ENCODE data around the gene SLC35G6.
"Not testable (repeated sequence)": the region's sequence is repeated elsewhere in the genome, so short reads cannot be mapped to it uniquely, and the experiment has no call there.

Gene SLC35G6

DNA sequence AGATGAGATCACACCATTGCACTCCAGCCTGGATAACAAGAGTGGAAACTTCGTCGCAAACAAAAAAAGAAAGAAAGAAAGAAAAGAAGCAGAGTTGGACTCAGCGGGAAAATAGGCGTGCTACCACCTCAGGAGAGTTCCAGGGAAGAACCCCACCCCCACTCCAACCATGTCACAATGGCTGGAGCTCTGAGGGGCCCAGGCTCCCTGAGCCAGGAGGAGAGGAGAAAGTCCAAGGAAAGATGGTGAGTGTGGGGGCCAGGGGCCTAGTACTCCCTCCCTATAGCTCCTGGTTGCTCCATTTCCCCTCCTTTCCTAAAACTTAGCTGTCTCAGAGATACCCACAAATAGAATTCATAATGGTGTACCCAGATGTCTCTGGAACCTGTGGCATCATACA is at the start of gene SLC35G6:
Gene SLC35G6, plus strand, starts transcription at position 172 of the 400 bp plus-strand sequence. Its CDS starts 71 bp downstream, at position 243.
- not testable (repeated sequence) for DNase-seq (ENCODE audit: low read depth)

DNA sequence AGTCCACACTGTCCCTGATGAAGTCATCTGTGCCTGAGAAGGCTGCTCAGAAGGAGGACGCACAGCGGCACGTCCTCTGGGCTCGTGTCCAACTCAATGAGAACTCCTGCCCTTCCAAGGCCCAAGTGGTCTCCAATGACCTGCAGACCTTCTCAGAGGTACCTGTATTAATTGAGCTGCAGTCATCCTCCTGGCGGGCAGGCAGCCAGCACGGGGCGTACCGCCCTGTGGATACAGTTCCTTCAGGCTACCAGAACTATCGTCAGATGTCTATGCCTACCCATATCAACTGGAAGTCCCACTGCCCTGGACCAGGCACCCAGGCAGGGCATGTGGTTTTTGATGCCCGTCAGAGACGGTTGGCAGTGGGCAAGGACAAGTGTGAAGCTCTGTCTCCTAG is 49.0 kb upstream of the SLC35G6 start:
- DNase-seq (ENCODE audit: low read depth): no peak

DNA sequence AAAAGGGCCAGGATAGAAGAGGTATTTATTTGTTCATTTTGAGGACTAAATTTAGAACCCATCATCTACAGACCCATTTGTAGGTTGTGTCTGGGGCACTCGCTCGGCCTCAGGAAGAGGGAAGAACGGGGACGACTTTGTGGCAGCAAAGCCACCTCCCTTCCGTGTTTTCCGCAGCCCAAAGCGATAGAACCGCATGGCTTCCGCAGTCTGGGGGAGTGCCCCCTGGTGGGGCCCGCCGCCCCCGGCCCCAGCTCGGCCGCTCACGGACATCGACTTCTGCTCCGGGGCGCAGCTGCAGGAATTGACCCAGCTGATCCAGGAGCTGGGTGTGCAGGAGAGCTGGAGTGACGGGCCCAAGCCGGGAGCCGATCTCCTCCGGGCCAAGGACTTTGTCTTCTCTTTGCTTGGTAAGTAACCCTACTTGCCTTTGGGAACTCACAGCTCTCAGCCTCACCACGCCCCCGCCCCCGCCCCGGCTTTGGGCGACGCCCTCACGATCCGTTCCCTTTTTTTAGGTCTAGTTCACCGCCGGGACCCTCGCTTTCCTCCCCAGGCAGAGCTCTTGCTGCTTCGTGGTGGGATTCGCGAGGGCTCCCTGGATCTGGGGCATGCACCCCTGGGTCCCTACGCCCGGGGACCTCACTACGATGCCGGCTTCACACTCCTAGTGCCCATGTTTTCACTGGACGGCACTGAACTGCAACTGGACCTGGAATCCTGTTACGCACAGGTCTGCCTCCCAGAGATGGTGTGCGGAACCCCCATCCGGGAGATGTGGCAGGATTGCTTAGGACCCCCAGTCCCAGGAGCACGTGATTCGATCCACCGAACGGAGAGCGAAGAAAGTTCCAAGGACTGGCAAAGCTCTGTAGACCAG is 45.3 kb upstream of the SLC35G6 start:
- peak; percentile 47 for DNase-seq (ENCODE audit: low read depth)

DNA sequence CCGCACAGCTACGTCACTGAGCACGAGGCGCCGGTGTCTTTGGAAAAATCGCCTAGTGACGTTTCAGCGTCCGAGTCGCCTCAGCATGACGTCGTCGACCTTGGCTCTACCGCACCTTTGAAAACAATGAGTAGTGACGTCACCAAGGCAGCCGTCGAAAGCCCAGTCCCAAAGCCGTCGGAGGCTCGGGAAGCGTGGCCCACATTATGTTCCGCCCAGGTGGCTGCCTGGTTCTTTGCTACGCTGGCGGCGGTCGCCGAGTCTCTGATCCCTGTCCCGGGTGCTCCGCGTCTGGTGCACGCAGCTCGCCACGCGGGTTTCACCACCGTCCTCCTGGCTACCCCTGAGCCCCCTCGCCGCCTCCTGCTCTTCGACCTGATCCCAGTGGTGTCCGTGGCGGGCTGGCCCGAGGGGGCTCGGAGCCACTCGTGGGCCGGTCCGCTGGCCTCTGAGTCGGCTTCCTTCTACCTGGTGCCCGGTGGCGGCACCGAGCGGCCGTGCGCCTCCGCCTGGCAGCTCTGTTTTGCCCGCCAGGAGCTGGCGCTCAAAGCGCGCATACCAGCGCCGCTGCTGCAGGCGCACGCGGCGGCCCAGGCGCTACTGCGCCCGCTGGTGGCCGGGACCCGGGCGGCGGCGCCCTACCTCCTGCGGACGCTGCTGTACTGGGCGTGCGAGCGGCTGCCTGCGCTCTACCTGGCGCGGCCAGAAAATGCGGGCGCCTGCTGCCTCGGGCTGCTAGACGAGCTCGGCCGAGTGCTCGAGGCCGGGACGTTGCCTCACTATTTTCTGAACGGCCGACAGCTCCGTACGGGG is 44.5 kb upstream of the SLC35G6 start:
- DNase-seq (ENCODE audit: low read depth): peak; percentile 85

DNA sequence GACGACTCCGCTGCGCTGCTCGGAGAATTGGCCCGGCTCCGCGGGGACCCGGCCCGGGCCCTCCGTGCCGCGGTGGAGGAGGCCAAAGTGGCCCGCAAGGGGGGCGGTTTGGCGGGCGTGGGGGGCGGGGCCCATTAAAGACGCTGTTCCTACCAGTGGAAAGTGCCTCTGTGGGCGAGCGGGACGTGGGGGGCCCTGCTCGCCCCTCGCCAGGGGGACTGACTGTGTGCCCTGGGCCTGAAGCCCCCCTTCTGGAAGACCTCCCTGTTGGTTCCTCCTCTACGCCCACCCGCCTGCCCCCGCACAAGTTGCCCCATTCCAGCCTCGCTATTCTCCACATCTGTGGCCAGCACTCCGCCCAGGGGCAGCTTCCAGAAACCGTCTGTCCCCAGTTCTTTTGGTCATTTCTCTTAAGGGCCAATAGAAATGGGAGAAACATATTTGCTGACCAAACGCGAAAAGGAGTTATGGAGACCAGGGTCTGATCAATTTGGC is 43.8 kb upstream of the SLC35G6 start:
- no peak for DNase-seq (ENCODE audit: low read depth)

DNA sequence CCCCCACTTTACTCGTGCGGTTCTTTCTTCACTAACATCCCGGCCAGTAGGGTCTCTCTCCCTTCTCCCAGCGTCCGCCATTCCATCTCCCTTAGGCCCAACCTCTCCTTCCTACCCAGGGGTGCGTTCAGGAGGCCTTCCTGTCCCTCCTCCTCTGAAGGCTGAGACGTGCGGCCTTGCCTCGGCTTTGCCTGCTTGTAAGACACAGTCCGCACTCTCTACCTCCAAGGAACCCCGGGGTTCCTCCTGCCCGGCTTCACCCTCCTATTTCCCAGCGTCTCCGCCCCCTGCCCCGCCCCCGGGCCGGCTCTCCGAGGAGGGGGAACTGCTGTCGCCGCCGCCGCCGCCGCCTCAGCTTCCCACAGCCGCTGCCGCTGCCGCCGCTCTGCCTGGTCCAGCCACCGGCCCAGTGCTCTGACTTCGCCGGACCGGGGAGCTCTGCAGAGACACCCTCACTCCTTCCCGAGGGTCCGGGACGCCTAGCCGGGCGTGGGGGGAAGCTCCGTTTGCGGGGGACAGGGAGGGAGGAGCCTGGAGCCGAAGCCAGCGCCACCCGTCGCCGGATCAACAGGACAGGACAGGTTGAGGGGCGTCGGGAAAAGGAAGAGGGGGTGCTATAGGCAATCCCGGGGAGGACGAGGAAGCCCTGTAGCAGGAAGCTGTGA is 43.2 kb upstream of the SLC35G6 start:
- DNase-seq (ENCODE audit: low read depth): no peak

DNA sequence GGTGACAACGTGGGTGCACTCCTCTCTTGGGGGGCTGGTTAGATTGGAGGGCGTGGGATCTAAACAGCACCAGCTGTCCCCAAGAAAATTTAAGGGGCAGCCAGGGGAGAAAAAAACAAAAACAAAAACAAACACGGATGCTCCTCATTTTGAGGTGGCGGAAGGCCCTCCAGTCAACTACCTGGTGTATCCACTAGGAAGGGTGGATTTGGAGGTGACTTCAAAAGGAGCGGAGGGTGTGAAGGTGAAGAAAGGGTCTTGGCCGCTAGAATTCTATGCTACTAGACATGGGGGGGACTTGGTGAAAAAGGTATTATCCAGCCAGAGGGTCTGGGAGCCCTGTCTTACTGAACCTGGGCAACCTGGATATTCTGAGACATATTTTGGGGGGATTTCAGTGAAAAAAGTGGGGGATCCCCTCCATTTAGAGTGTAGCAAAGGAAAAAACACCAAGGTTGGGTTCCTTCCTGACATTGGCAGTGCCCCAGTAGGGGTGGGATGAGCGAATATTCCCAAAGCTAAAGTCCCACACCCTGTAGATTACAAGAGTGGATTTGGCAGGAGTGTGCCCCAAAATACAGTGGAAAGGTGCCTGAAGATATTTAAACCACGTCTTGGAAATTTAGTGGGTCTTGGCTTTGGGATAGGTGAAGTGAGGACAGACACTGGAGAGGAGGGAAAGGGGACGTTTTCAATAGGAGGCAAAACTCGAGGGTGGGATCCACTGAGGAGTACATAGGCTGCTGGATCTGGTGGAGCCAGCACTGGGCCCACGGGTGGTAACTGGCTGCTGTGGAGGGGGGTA is 42.4 kb upstream of the SLC35G6 start:
- DNase-seq (ENCODE audit: low read depth): no peak

DNA sequence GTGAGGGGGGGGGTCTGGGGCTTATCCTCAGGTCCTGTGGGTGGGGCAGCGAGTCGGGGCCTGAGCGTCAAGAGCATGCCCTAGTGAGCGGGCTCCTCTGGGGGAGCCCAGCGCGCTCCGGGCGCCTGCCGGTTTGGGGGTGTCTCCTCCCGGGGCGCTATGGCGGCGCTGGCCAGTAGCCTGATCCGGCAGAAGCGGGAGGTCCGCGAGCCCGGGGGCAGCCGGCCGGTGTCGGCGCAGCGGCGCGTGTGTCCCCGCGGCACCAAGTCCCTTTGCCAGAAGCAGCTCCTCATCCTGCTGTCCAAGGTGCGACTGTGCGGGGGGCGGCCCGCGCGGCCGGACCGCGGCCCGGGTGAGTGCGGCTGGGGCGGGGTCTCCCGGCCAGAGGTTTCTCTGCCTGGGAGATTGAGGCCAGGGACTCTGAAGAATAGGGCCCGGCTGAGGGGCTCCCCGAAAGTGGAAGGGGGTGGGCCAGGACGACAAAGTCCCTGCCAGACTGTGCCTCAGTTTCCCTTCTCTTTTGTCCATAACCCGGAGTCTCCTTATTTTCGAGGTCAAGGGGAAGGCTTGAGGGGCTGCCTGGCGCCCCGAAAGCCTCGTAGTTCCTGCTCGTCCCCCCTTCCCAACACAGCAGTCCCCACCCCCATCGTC is 41.7 kb upstream of the SLC35G6 start, which contains the start of gene FGF11:
Gene FGF11, plus strand, starts transcription at position 51 of the 651 bp plus-strand sequence. Its CDS starts 109 bp downstream, at position 160.
- no peak for DNase-seq (ENCODE audit: low read depth)

DNA sequence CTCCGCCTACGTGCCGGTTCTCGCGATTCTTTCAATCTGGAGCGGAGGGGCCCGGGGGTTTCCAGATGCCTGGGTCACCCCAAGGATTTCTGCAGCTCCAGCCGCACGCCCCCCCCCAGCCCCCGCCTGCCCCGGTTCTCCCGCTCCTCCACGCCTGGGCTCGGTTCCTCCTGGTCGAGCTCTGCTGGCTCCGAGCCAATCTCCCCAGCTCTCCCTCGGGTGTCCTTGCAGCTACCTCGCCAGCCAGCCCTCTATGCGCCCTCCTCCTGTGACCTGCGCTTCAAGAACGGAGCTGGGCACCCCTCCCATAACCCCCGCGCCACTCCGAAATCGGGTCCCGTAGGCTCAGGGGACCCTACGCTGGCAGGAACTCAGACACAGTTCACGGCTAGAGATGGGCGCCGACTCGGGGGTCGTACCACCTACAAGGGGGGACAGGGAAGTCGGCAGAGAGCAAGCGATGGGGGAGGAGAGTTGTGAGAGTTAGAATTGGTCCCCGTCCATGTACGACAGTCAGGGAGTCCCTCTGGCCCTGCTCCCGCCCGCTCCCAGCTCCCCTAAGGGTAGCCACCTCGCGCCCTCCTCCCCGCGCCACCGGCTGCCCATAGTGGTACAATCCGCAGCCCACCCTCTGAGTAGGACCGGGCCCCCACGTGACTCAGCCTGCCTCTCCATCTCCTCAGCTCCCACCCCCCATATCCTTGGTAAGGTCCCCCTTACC is 41.0 kb upstream of the SLC35G6 start:
- peak; percentile 35 for DNase-seq (ENCODE audit: low read depth)

DNA sequence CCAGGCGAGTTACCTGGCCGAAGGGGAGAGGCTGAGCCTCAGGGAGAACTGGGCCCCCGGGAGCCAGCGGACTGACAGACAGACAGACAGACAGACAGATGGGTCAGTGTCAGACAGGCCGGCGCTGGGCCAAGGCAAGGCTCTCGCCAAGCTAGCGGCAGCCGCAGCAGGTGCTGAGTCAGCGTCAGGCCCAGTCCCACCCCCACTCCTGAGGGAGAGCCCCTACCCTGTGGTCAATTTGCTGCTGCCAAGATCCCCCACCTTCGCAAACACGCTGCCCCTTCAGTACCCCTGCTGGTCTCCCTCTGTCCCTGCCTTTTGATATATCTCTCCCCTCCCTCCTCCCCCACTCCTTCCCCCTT is 40.4 kb upstream of the SLC35G6 start:
- peak; percentile 35 for DNase-seq (ENCODE audit: low read depth)

DNA sequence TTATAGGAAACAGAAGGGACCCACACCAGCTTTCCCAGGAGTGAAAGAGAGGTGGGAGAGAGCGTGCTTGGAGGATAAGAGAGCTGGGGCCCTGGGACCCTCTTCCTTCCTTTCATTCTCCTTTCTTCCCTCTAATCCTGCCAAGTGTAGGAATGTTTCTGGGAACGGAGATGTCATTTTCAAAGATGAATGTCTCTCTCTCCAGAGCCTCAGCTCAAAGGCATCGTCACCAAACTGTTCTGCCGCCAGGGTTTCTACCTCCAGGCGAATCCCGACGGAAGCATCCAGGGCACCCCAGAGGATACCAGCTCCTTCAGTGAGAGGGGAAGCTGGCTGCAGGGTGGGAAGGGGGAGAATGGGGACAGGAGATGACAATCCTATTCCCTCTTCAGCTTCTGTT is 40.0 kb upstream of the SLC35G6 start:
- no peak for DNase-seq (ENCODE audit: low read depth)

DNA sequence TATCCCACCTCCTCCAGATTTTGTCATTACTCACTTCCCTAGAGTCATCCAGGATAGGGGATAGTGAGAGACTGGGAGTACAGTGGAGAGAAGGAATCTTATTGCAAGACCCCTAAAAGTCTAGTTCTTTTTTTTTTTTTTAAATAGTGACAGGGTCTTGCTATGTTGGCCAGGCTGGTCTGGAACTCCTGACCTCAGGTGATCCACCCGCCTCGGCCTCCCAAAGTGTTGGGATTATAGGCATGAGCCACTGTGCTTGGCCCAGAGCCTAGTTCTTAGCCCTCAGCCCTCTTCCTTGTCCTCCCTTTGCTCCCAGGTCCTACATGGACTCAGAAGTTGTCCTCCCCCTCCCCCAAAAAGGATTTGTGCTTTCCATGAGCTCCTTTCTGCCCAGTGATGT is 39.1 kb upstream of the SLC35G6 start:
- DNase-seq (ENCODE audit: low read depth): no peak

DNA sequence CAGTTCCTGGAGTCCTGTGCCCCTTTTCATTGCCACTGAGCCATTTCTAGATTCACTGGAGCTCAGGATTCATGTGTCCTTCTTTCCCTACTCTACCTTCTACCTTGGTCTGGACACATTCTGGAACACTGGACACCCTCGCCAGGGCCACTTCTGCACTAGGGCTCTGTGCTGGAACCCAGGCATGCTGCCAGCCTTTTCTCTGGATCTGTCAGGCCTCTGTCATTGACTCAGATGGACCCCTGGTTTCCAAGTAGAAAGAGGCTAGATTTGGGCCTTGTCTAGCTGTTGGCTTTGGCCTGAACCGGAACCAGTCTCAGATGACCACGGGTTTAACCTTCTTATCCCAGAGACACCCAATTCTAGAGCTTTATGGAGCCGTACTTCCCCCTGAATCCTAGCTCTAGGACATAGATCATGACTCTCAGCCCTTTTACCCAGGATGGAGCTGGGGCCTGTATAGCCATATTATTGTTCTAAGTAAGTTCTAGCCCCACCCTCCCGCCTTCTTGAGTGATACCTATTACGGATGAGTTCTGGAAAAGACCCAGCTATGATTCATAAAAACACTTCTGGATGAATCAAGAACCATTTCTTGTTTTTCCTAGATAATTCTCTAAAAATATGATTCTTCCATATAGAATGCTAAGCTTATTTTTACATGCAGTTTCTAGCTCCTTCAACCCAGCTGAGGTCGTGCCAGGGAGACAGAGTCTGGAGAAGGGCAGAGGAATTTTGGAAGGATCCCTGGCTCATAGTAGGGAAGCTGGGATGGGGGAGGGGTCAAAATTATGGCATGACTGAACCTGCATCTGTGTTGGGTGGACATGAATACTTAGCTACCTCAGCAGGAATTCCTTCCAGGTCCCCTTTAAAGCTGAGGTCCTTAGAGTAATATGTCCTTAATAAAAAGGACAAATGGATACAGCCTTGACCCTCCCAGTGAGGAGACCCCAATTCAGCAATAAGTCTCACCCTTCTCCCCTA is 37.5 kb upstream of the SLC35G6 start:
- peak; percentile 62 for DNase-seq (ENCODE audit: low read depth)

DNA sequence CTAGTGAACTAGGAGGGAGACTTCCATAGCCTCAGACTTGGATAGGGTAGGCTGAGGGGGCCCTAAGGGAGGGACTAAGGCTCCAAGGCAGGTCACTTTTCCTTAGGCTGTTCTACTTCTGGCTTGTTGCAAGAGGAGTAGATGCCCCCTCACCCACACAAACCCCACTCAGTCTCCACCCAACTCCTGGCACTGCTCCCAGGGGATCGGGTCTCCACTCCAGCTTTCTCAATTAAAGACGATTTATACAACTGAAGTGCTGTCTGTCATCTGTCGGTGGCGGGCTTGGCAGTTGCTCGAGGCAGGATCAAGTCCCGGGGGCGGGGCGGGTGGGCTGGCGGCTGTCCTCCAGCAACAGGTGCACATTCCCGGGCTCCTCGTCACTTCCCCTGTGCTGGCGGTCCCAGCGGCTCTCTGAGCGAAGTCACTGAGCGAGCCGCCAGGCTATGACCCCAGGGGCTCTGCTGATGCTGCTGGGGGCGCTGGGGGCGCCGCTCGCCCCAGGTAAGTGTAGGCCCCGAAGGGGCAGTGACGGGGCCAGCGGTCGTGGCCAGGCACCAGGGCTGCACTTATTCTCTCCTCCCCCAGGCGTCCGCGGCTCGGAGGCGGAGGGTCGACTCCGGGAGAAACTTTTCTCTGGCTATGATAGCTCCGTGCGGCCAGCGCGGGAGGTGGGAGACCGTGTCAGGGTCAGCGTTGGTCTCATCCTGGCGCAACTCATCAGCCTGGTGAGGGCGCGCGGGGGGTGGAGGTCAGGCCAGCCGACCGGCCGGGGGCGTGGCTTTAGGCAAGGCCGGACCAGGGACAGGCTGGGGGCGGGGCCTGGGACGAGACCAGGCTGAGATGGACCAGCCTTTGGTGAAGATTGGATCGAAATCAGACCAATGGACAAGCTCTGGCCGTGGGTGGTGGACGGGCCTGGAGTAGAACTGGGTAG is 36.3 kb upstream of the SLC35G6 start, which contains the start of gene CHRNB1:
Gene CHRNB1, plus strand, starts transcription at position 380 of the 937 bp plus-strand sequence. Its CDS starts 67 bp downstream, at position 447.
- DNase-seq (ENCODE audit: low read depth): peak; percentile 62

DNA sequence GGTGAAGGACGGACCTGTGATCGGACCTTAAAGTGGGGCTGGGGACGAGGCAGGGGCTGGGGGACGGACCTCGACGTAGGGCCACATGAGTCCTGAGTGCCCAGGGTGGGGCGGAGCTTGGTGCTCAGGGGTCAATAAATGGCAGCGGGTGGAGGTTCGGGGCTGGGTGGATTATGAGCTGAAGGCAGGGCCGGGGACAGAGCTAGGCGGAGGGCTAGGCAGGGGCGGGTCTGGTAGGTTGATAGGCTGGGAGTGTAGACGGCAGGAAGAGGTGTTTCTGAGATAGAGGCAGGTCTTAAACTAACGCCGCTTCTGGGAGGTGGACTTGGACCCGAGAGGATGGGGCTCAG is 35.7 kb upstream of the SLC35G6 start:
- DNase-seq (ENCODE audit: low read depth): no peak

DNA sequence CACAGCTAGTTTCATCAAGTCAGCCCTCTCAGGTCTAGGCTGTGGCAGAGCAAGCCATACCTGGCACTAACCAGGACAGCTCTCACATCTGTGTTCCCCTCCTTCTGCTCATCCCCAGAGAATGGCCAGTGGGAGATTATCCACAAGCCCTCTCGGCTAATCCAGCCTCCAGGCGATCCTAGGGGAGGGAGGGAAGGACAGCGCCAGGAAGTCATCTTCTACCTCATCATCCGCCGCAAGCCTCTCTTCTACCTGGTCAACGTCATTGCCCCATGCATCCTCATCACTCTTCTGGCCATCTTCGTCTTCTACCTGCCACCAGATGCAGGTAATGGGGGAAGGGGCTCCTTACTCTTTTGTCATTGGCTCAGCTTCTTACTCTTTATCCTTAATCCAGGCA is 32.8 kb upstream of the SLC35G6 start:
- DNase-seq (ENCODE audit: low read depth): no peak

DNA sequence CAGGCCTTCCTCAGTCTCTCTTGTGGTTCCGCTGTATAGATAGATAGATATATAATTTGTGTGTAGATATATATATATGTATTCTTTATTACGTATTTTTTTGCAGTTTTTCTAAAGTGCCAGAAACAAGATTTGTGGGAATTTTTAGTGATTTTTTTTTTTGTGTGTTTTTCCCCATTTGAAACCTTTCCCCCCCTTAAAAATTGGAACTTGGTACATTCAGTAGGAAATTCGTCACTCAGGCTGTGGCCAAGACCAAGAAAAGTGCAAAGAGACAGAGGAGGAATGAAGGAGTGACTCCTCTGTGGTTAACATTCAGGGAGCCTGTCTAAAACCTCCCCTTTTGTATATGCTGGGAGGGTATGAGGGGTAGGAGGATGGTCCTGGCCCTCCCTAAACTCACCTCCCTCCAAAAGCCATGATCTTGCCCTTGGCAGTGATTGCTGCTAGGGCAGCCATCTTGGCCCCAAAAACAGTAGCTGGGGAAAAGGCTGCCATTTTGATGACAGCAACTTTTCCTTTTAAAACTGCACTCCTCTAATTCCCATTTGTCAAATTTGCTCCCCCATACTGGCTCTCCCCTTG is 21.2 kb upstream of the SLC35G6 start:
- no peak for DNase-seq (ENCODE audit: low read depth)
